B cell (primary cell): ENCODE data around the gene FAM184A. TPM values are rescaled to one million over a fixed set of nuclear protein-coding genes. Genes with fewer than 3 reads are reported as not detected.

Experiments used
- ATAC-seq: fragments of 200-7000 bp; cut with Tn5 transposase; one replicate; pipeline ENCODE4 v1.10.0; 2021; ENCODE audit warnings: low read depth, mild to moderate bottlenecking, moderate number of reproducible peaks, moderate library complexity
- CTCF ChIA-PET: fragments of 350-600 bp; sonication (Branson Sonifier 250); formaldehyde crosslinking; loops from one replicate; lab custom pipeline; 2021; ENCODE audit warnings: antibody characterized with exemption, inconsistent platforms; lab: Charles Lee
- POLR2A ChIA-PET: fragments of 350-600 bp; sonication (Branson Sonifier 250); formaldehyde crosslinking; loops from one replicate; lab custom pipeline; 2021; ENCODE audit warnings: antibody characterized with exemption; lab: Charles Lee
- DNase-seq: peaks from one replicate; pipeline ENCODE4 v3.0.0; 2013
- H2AFZ ChIP-seq: 2 replicates; pipeline ENCODE4 v1.6.1; 2012; ENCODE audit warnings: mild to moderate bottlenecking, low read depth, low read length; ENCODE audit not compliant: insufficient read depth, poor library complexity, severe bottlenecking
- H3K27ac ChIP-seq, 2 donors: 1 replicate in 1 of 2; 2 replicates in 1 of 2; pipeline ENCODE4 v1.5.1; 2012 to 2013; ENCODE audit warnings: low read length in 2 of 2, mild to moderate bottlenecking in 2 of 2, moderate library complexity in 1 of 2
- H3K27me3 ChIP-seq, 4 experiments: fragments of 200-600 bp in 1 of 4; sonication (generic) in 1 of 4; replicated peaks in 1 of 4; 1 replicate in 2 of 4; 2 replicates in 2 of 4; pipeline versions ENCODE4 v1.6.1 to v1.7.0; 2013 to 2016; ENCODE audit warnings: low read length in 3 of 4, mild to moderate bottlenecking in 2 of 4, mixed read lengths in 1 of 4, moderate library complexity in 1 of 4; ENCODE audit not compliant: insufficient read depth in 4 of 4, control insufficient read depth in 3 of 4; ENCODE audit errors: control extremely low read depth in 1 of 4
- H3K36me3 ChIP-seq, 2 experiments: replicated peaks in 1 of 2; 1 replicate in 1 of 2; 2 replicates in 1 of 2; pipeline versions ENCODE4 v1.6.1 to v1.7.1; 2013; ENCODE audit warnings: low read length in 1 of 2; ENCODE audit not compliant: insufficient read depth in 2 of 2, control insufficient read depth in 1 of 2; ENCODE audit errors: control extremely low read depth in 1 of 2, extremely low read depth in 1 of 2
- H3K4me1 ChIP-seq, 2 donors: fragments of 200-600 bp in 1 of 2; sonication (generic) in 1 of 2; 1 replicate in 1 of 2; 2 replicates in 1 of 2; pipeline versions ENCODE4 v1.5.1 to v1.6.1; 2013 to 2017; ENCODE audit warnings: low read length in 2 of 2; ENCODE audit not compliant: control insufficient read depth in 2 of 2, insufficient read depth in 2 of 2
- H3K4me2 ChIP-seq: replicated peaks from 2 replicates; pipeline ENCODE3; 2012; ENCODE audit warnings: mild to moderate bottlenecking, low read depth, low read length; ENCODE audit not compliant: poor library complexity, severe bottlenecking
- H3K4me3 ChIP-seq, 5 experiments: fragments of 200-600 bp in 1 of 5; sonication (generic) in 1 of 5; 1 replicate in 3 of 5; 2 replicates in 2 of 5; pipeline versions ENCODE4 v1.5.1 to v1.7.0; 2011 to 2016; ENCODE audit warnings: low read length in 4 of 5, mild to moderate bottlenecking in 4 of 5, low read depth in 2 of 5, control low read depth in 1 of 5, moderate library complexity in 1 of 5; ENCODE audit not compliant: insufficient read depth in 1 of 5; ENCODE audit errors: control extremely low read depth in 1 of 5, extremely low read depth in 1 of 5
- H3K79me2 ChIP-seq: fragments of 200-600 bp; sonication (generic); one replicate; pipeline ENCODE4 v1.6.0; 2016; ENCODE audit warnings: low read length; ENCODE audit not compliant: control insufficient read depth, insufficient read depth
- H3K9ac ChIP-seq: fragments of 200-600 bp; sonication (generic); 2 replicates; pipeline ENCODE4 v1.6.1; 2017; ENCODE audit warnings: mild to moderate bottlenecking, low read length, moderate library complexity
- H3K9me3 ChIP-seq, 3 donors: one replicate each; pipeline versions ENCODE4 v1.6.1 to v1.7.1; 2013; ENCODE audit warnings: low read length in 2 of 3; ENCODE audit not compliant: control insufficient read depth in 2 of 3, insufficient read depth in 1 of 3; ENCODE audit errors: control extremely low read depth in 1 of 3
- H4K20me1 ChIP-seq: 2 replicates; pipeline ENCODE4 v1.6.0; 2012; ENCODE audit warnings: mild to moderate bottlenecking, low read length; ENCODE audit not compliant: insufficient read depth, control insufficient read depth, poor library complexity, severe bottlenecking
- H3K27ac Mint-ChIP-seq: one replicate; pipeline ENCODE4 v1.8.0; 2021; ENCODE audit warnings: mixed read lengths
- H3K27me3 Mint-ChIP-seq: one replicate; pipeline ENCODE4 v1.8.0; 2021; ENCODE audit warnings: mixed read lengths
- H3K4me1 Mint-ChIP-seq: one replicate; pipeline ENCODE4 v1.8.0; 2021; ENCODE audit warnings: mixed read lengths
- H3K4me3 Mint-ChIP-seq: one replicate; pipeline ENCODE4 v1.8.0; 2021; ENCODE audit warnings: mixed read lengths
- H3K9me3 Mint-ChIP-seq: one replicate; pipeline ENCODE4 v1.8.0; 2022; ENCODE audit warnings: mixed read lengths; ENCODE audit not compliant: insufficient read depth
- CTCF ChIP-seq: fragments of 200-600 bp; IDR thresholded peaks from one replicate; pipeline ENCODE4 v1.8.0; 2022; ENCODE audit warnings: antibody characterized with exemption, mild to moderate bottlenecking
- EZH2 ChIP-seq: IDR thresholded peaks from 2 replicates; pipeline ENCODE4 v1.6.1; 2012; ENCODE audit warnings: borderline replicate concordance, low read depth, mild to moderate bottlenecking, moderate library complexity, low read length; ENCODE audit not compliant: insufficient read depth, poor library complexity, severe bottlenecking
- WGBS: methylation state at CpG from one replicate; pipeline ENCODE4 v1.1.5; 2013; ENCODE audit warnings: missing lambda C conversion rate; ENCODE audit not compliant: insufficient coverage; 5-methylcytosine and 5-hydroxymethylcytosine counted together
- intact Hi-C: fragments of 100-400 bp; cut with micrococcal nuclease; formaldehyde crosslinking; loops from one replicate; pipeline ENCODE4 v1.10.0; 2022
- polyA plus RNA-seq: library from polyadenylated mRNA; depleted of rRNA; stranded (reverse); fragments of >200 nt; gene quantifications from 2 replicates; pipeline ENCODE4 v1.2.3, GENCODE V29; 2012
- total RNA-seq, 2 donors: library from RNA; stranded (reverse); fragments of 120-200 nt in 1 of 2; gene quantifications; 1 replicate in 1 of 2; 2 replicates in 1 of 2; pipeline versions ENCODE4 v1.2.3 to v1.2.4, GENCODE V29; 2013 to 2022

The FAM184A gene
- total and polyA plus RNA-seq, 2 donors (not counting 1 experiment from before 2014, with no cell fraction given): 0.07 to 0.54 TPM

DNA sequence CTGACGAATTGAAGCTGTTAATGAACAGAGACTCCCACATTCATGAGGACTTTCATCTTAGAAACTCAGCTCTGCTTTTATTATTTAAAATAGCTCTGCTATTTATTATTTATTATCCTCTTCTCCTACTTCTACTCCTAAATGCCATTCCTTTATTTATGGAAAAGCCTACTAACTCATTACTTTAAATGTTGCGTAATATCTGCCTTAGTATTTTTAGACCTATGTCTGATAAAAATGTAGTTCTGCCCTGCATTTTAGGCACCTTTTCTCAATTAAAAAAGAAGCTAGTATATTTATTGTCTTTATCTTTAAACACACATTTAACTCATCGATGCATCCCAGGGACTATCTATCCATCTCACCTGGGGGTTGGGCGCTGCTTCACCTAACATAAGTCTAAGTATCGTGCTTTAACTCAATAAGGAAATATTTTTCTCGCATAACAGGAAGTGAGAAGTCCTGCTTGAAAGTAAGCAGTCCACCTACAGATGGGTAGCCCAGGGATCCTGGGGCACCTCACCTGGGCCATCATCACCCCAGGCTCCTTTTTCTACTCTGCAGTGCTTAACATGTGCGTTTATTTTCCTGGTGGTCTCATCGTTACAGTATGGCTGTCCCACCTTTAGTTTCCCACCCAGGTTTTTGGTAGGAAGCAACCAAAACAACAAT lies 31.3 kb upstream of the FAM184A start:
- Mint-ChIP-seq H3K27ac (no peak overlapping the region), H3K4me3 (no peak overlapping the region), H3K4me1 (peaks cover 8% of the 10 kb centered on the region)

More for the DNA sequence above, 31.3 kb upstream of the FAM184A start:
- Histone ChIP-seq H3K79me2 (no peaks in the 10 kb centered on the region), H3K4me3 (no peak overlapping the region), H3K9me3 (no peaks in the 10 kb centered on the region), H3K36me3 (no peaks in the 10 kb centered on the region), H3K9ac (no peak overlapping the region), H3K4me1 (no peaks in the 10 kb centered on the region), H3K27ac (no peak overlapping the region), H4K20me1 (no peaks in the 10 kb centered on the region), H3K27me3 (peaks cover 0 to 2% (median 0%) of the 10 kb centered on the region in 4 experiments), H2AFZ (no peak overlapping the region), H3K4me2 (no peak overlapping the region)
- WGBS: 14% methylated on average over 1 of the region's 8 CpGs
- no peaks in the 10 kb centered on the region for H3K9me3 Mint-ChIP-seq
- DNase-seq (no peak), ATAC-seq (no peak)
- TF ChIP-seq CTCF (no peak), EZH2 (no peak)
- ChIA-PET POLR2A (no interaction called here), CTCF (interaction anchor here (0.7 to 4.2 kb wide), 22 partner anchors 10 to 1942 kb away, joined by 3 to 45 read pairs (median 5); no protein-coding TSS in a partner anchor)
- peaks cover 10% of the 10 kb centered on the region for H3K27me3 Mint-ChIP-seq
- intact Hi-C loops: loop anchor here (1.0 to 5.0 kb wide), 5 partner anchors 146 to 1763 kb away; no protein-coding TSS in a partner anchor
